Ovary (tissue), 9 donors: ENCODE data around the gene PSME1. TPM values are rescaled to one million over a fixed set of nuclear protein-coding genes. Genes with fewer than 3 reads are reported as not detected.

Experiments used
- DNase-seq, 5 donors: peaks; one replicate each; pipeline ENCODE4 v3.0.0-alpha.2; 2019 to 2020
- H3K27ac ChIP-seq, 2 donors: fragments of 200-600 bp; one replicate each; pipeline versions ENCODE4 v1.5.1 to v1.8.0; 2019 to 2022
- H3K27me3 ChIP-seq: fragments of 200-600 bp; one replicate; pipeline ENCODE4 v1.8.0; 2022
- H3K36me3 ChIP-seq: fragments of 200-600 bp; sonication (generic); one replicate; pipeline ENCODE4 v1.5.1; 2019
- H3K4me1 ChIP-seq: one replicate; pipeline ENCODE4 v1.8.1; 2013; ENCODE audit warnings: mild to moderate bottlenecking, moderate library complexity; ENCODE audit not compliant: insufficient read depth
- H3K4me3 ChIP-seq: fragments of 200-600 bp; sonication (generic); one replicate; pipeline ENCODE4 v1.5.1; 2017
- H3K9me3 ChIP-seq, 2 donors: fragments of 200-600 bp in 1 of 2; sonication (generic) in 1 of 2; one replicate each; pipeline versions ENCODE4 v1.5.1 to v1.8.1; 2013 to 2019; ENCODE audit warnings: mild to moderate bottlenecking in 1 of 2, moderate library complexity in 1 of 2
- EP300 ChIP-seq: sonication (generic); formaldehyde crosslinking; IDR thresholded peaks from one replicate; pipeline ENCODE4 v1.6.1; 2017; ENCODE audit warnings: antibody characterized with exemption
- POLR2A ChIP-seq: fragments of 450-650 bp; IDR thresholded peaks from one replicate; pipeline ENCODE4 v1.6.1; 2017; ENCODE audit warnings: antibody characterized with exemption, mild to moderate bottlenecking, moderate library complexity
- WGBS, 3 donors: extraction: QIAGEN DNeasy Blood & Tissue Kit in 1 of 3; methylation state at CpG; one replicate each; pipeline versions ENCODE4 v1.1.5 to v1.1.7; 2013 to 2017; 5-methylcytosine and 5-hydroxymethylcytosine counted together
- intact Hi-C, 4 donors: fragments of 100-400 bp; cut with DNase I; formaldehyde crosslinking; loops; one replicate each; pipeline versions ENCODE4 v1.11.0 to v1.15.1; 2022 to 2023
- polyA plus RNA-seq, 2 donors: library from polyadenylated mRNA; stranded (reverse); fragments of 200-250 nt in 1 of 2; fragments of 350-450 nt in 1 of 2; fragmentation: Illumina TruSeq in 1 of 2; extraction: RNeasy Lipid Tissue Mini Kit (QIAGEN cat#74804) in 1 of 2; gene quantifications; one replicate each; pipeline ENCODE4 v1.2.3, GENCODE V29; 2013 to 2014
- total RNA-seq, 7 donors: library from RNA; depleted of rRNA in 2 of 7; stranded (reverse); fragments of >200 nt in 2 of 7; fragmentation: NEBNext Ultra II Directional in 3 of 7; extraction: Animal tissue kit (Norgen Biotek cat#: 25700) in 3 of 7; gene quantifications; one replicate each; pipeline versions ENCODE4 v1.1.0 to v1.2.4, GENCODE V29; 2016 to 2023
- TF ChIP-seq, protein P1 (sequence below), 3 donors: fragments of 450-650 bp in 2 of 3; fragments of 200-600 bp in 1 of 3; IDR thresholded peaks; one replicate each; pipeline versions ENCODE4 v1.5.1 to v1.8.0; 2016 to 2022; ENCODE audit warnings: antibody characterized with exemption in 3 of 3, mild to moderate bottlenecking in 1 of 3
- donor health status: DM: no; HTN: no; CAD: no; lungs with moderate emphysema.
- donor health status: DM: no; HTN: no; CAD: no.
- donor health status: Bipolar disorder and iron deficiency.
- donor health status: DM: yes; HTN: yes; CAD: no.
- donor health status: DM: no; HTN: no; CAD: no.
- donor health status: DM: yes; HTN: yes; CAD: no.

The PSME1 gene
- total and polyA plus RNA-seq, 9 donors, result 93.6 to 261 (median 177) TPM

DNA sequence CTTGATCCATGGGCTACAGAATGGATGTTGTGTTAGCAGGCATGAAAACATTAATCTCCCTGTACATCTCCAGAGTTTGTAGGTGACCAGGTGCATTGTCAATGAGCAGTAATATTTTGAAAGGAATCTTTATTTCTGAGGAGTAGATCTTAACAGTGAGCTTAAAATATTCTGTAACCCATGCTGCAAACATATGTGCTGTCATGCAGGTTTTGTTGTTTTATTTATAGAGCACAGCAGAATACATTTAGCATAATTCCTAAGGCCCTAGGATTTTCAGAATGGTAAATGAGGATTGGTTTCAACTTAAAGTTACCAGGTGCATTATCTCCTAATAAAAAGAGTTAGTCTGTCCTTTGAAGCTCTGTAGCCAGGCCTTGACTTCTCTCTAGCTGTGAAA is 9.1 kb upstream of the PSME1 start:
- Histone ChIP-seq H3K4me1 (no peaks in the 10 kb centered on the region), H3K9me3 (no peaks in the 10 kb centered on the region), H3K4me3 (no peak overlapping the region), H3K27me3 (no peaks in the 10 kb centered on the region), H3K27ac (no peak overlapping the region), H3K36me3 (no peaks in the 10 kb centered on the region)
- no peak for DNase-seq
- TF ChIP-seq POLR2A (no peak), EP300 (no peak)
- TF ChIP-seq, protein P1, sequence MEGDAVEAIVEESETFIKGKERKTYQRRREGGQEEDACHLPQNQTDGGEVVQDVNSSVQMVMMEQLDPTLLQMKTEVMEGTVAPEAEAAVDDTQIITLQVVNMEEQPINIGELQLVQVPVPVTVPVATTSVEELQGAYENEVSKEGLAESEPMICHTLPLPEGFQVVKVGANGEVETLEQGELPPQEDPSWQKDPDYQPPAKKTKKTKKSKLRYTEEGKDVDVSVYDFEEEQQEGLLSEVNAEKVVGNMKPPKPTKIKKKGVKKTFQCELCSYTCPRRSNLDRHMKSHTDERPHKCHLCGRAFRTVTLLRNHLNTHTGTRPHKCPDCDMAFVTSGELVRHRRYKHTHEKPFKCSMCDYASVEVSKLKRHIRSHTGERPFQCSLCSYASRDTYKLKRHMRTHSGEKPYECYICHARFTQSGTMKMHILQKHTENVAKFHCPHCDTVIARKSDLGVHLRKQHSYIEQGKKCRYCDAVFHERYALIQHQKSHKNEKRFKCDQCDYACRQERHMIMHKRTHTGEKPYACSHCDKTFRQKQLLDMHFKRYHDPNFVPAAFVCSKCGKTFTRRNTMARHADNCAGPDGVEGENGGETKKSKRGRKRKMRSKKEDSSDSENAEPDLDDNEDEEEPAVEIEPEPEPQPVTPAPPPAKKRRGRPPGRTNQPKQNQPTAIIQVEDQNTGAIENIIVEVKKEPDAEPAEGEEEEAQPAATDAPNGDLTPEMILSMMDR (IDR thresholded peaks at IDR 0.05), result no peak
- intact Hi-C loops, result no loop called here

GRCh38 chr14:24127673-24128072 is 8.3 kb upstream of the PSME1 start:
- TF ChIP-seq, protein P1 (IDR thresholded peaks at IDR 0.05), result no peak
- TF ChIP-seq POLR2A, result no peak
- Histone ChIP-seq H3K36me3 (no peaks in the 10 kb centered on the region), H3K4me3 (no peak overlapping the region), H3K9me3 (no peaks in the 10 kb centered on the region), H3K4me1 (no peaks in the 10 kb centered on the region), H3K27ac (no peak overlapping the region), H3K27me3 (no peaks in the 10 kb centered on the region)
- no peak for DNase-seq
- WGBS, 3 donors, result 73 to 84% (median 77%) methylated on average over 2 of the region's 2 CpGs
- intact Hi-C loops, result no loop called here

GRCh38 chr14:24129410-24129998 is 6.5 kb upstream of the PSME1 start:
- 91 to 94% (median 93%) methylated on average over 8 of the region's 8 CpGs for WGBS, 3 donors
- H3K27ac ChIP-seq, result no peak overlapping the region
- H3K36me3 ChIP-seq, result no peaks in the 10 kb centered on the region
- no peaks in the 10 kb centered on the region for H3K27me3 ChIP-seq
- DNase-seq, result peak in 1 of 5 donors; percentile 19
- intact Hi-C loops, result no loop called here
- no peak for TF ChIP-seq EP300
- TF ChIP-seq, protein P1 (IDR thresholded peaks at IDR 0.05), result no peak
- no peak for TF ChIP-seq POLR2A
- no peaks in the 10 kb centered on the region for H3K9me3 ChIP-seq
- H3K4me1 ChIP-seq, result no peaks in the 10 kb centered on the region
- no peak overlapping the region for H3K4me3 ChIP-seq

GRCh38 chr14:24130380-24130716 is 5.6 kb upstream of the PSME1 start, which contains the start of gene FITM1:
Gene FITM1 (plus strand): TSS chr14:24130659. CDS start chr14:24131564, 905 bp downstream.
- Histone ChIP-seq H3K36me3 (no peaks in the 10 kb centered on the region), H3K27ac (no peak within 1 kb of the TSS), H3K27me3 (no peaks in the 10 kb centered on the region), H3K4me3 (no peak within 1 kb of the TSS), H3K9me3 (no peaks in the 10 kb centered on the region), H3K4me1 (no peaks in the 10 kb centered on the region)
- no peak for TF ChIP-seq POLR2A
- no peak for TF ChIP-seq EP300
- TF ChIP-seq, protein P1 (IDR thresholded peaks at IDR 0.05), result no peak
- peak in 1 of 5 donors; percentile 15 for DNase-seq
- intact Hi-C loops, result no loop called here
- WGBS, 3 donors, result 92 to 95% (median 93%) methylated on average over 5 of the region's 5 CpGs
